Measurements from ENCODE around the gene GADL1. TPM values are rescaled to one million over a fixed set of nuclear protein-coding genes. Genes with fewer than 3 reads are reported as not detected.

Gene GADL1
- total RNA-seq, 1 experiment from 2014 or later = not detected

DNA sequence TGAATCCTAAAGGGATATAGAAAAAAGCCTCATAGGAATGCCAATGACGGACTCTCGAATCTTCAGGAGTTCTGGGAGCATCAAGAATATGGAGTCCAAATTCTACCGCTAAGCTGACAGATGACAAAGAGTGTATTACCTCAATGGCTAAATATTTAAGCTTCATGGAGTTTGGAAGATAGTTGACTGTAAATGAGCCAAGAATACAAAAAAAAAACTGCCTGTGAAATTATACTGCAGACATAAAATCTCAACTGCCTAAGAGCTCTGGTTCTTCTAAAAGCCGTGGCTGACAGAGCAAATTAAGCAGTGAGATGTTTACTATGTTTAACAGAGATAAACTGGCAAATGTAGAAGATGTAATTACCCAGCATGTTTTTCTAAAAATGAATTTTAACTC lies 140.0 kb downstream of the GADL1 start:
- peaks cover 2% of the 10 kb centered on the region; the same call in 1 of the 2 replicates for H3K4me1 ChIP-seq (replicated peaks; ENCODE audit: insufficient read depth)
- no peaks in the 10 kb centered on the region for H3K79me2 ChIP-seq (ENCODE audit: low read depth)
- no peaks in the 10 kb centered on the region for H3F3A ChIP-seq (ENCODE audit: insufficient read depth, low read depth)
- no peaks in the 10 kb centered on the region for H3K9me2 ChIP-seq (ENCODE audit: insufficient read depth)
- ChIA-PET POLR2A (ENCODE audit: unreplicated experiment) (no interaction called here), CTCF (interaction anchor here (0.5 kb wide), 1 partner anchor 14 kb away, joined by 5 read pairs; no protein-coding TSS in a partner anchor)
- intact Hi-C loops (cut with micrococcal nuclease; ENCODE audit: unreplicated experiment) = no loop called here
- no peak overlapping the region for H2AFZ ChIP-seq
- no peak for TF ChIP-seq EZH2 (IDR thresholded peaks at IDR 0.05; ENCODE audit: low read depth)
- TF ChIP-seq, protein P1, sequence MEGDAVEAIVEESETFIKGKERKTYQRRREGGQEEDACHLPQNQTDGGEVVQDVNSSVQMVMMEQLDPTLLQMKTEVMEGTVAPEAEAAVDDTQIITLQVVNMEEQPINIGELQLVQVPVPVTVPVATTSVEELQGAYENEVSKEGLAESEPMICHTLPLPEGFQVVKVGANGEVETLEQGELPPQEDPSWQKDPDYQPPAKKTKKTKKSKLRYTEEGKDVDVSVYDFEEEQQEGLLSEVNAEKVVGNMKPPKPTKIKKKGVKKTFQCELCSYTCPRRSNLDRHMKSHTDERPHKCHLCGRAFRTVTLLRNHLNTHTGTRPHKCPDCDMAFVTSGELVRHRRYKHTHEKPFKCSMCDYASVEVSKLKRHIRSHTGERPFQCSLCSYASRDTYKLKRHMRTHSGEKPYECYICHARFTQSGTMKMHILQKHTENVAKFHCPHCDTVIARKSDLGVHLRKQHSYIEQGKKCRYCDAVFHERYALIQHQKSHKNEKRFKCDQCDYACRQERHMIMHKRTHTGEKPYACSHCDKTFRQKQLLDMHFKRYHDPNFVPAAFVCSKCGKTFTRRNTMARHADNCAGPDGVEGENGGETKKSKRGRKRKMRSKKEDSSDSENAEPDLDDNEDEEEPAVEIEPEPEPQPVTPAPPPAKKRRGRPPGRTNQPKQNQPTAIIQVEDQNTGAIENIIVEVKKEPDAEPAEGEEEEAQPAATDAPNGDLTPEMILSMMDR (conservative IDR thresholded peaks at IDR 0.05) = no peak
- H3K36me3 ChIP-seq (ENCODE audit: low read depth) = no peaks in the 10 kb centered on the region
- no peak for DNase-seq
- no peaks in the 10 kb centered on the region for H4K20me1 ChIP-seq (ENCODE audit: insufficient read depth)
- no peaks in the 10 kb centered on the region for H3K9me3 ChIP-seq (ENCODE audit: insufficient read depth, low read depth)
- no peak overlapping the region for H3K27ac ChIP-seq
- H3K4me3 ChIP-seq = no peak overlapping the region
- no peaks in the 10 kb centered on the region for H3K27me3 ChIP-seq (ENCODE audit: insufficient read depth, low read depth)
- no TSS peak for BruUV-seq (replicated peaks)
- H3K4me2 ChIP-seq = no peak overlapping the region

DNA sequence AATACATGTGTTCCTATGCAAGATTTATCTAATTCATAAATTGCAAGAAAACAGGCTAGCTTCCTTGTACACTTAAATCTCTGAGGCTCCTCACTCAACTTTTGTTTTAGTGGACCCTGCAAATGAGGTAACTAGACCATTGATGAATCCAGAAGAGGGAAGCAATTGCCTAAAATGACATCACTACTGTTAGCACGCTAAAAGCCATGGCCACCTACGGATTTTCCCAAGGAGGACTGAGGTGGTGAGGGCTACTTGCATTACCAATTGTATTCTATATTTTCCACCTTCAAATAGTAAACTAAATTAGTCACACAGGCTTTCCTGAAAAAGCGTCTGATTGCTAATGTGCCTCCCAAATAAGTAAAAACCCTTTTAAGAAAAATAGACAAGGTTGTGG lies 140.7 kb downstream of the GADL1 start:
- intact Hi-C loops (cut with micrococcal nuclease; ENCODE audit: unreplicated experiment) = no loop called here
- Histone ChIP-seq H3K4me2 (no peak overlapping the region), H3K27ac (no peak overlapping the region), H3K36me3 (ENCODE audit: low read depth) (no peaks in the 10 kb centered on the region), H3K27me3 (ENCODE audit: insufficient read depth, low read depth) (no peaks in the 10 kb centered on the region), H3K4me1 (replicated peaks; ENCODE audit: insufficient read depth) (peaks cover 8% of the 10 kb centered on the region; the same call in 1 of the 2 replicates), H2AFZ (no peak overlapping the region), H3K9me2 (ENCODE audit: insufficient read depth) (no peaks in the 10 kb centered on the region), H4K20me1 (ENCODE audit: insufficient read depth) (no peaks in the 10 kb centered on the region), H3K4me3 (no peak overlapping the region), H3F3A (ENCODE audit: insufficient read depth, low read depth) (no peaks in the 10 kb centered on the region), H3K79me2 (ENCODE audit: low read depth) (no peaks in the 10 kb centered on the region), H3K9me3 (ENCODE audit: insufficient read depth, low read depth) (no peaks in the 10 kb centered on the region)
- TF ChIP-seq, protein P1 (conservative IDR thresholded peaks at IDR 0.05) = no peak
- TF ChIP-seq EZH2 (IDR thresholded peaks at IDR 0.05; ENCODE audit: low read depth) = no peak
- DNase-seq = no peak
- CTCF ChIA-PET = interaction anchor here (0.5 kb wide), 1 partner anchor 14 kb away, joined by 5 read pairs; no protein-coding TSS in a partner anchor
- POLR2A ChIA-PET (ENCODE audit: unreplicated experiment) = no interaction called here
- no TSS peak for BruUV-seq (replicated peaks)

DNA sequence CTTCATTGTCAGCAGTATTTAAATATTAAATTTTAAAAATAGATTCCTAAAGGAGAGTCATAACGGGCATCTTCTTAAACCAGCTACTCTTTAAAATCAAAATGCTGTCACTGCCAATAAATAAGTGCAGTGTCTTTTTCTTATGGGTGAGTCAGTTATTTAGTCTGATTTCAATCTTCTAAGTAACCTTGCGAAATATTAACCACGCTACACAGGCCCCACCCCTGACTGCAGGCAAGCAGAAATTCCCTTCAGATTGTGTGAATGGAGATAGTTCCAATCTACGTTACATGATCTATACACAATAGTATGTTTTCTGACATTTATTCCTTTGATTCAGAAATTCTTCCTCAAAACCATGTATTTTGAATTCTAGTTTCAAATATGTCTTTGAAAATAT lies 141.5 kb downstream of the GADL1 start:
- Histone ChIP-seq H3K4me3 (no peak overlapping the region), H3F3A (ENCODE audit: insufficient read depth, low read depth) (no peaks in the 10 kb centered on the region), H3K4me1 (replicated peaks; ENCODE audit: insufficient read depth) (peaks cover 8% of the 10 kb centered on the region; the same call in 1 of the 2 replicates), H3K9me2 (ENCODE audit: insufficient read depth) (no peaks in the 10 kb centered on the region), H4K20me1 (ENCODE audit: insufficient read depth) (no peaks in the 10 kb centered on the region), H3K4me2 (no peak overlapping the region), H2AFZ (no peak overlapping the region), H3K36me3 (ENCODE audit: low read depth) (no peaks in the 10 kb centered on the region), H3K27ac (no peak overlapping the region), H3K9me3 (ENCODE audit: insufficient read depth, low read depth) (no peaks in the 10 kb centered on the region), H3K79me2 (ENCODE audit: low read depth) (no peaks in the 10 kb centered on the region), H3K27me3 (ENCODE audit: insufficient read depth, low read depth) (no peaks in the 10 kb centered on the region)
- no TSS peak for BruUV-seq (replicated peaks)
- intact Hi-C loops (cut with micrococcal nuclease; ENCODE audit: unreplicated experiment) = no loop called here
- no peak for TF ChIP-seq EZH2 (IDR thresholded peaks at IDR 0.05; ENCODE audit: low read depth)
- TF ChIP-seq, protein P1 (conservative IDR thresholded peaks at IDR 0.05) = no peak
- ChIA-PET CTCF (no interaction called here), POLR2A (ENCODE audit: unreplicated experiment) (no interaction called here)
- peak; percentile 48 to 67 for DNase-seq

Measured in PC-9 (cell line).